HUES64 (cell line): ENCODE data around the gene GDF10.

ENCODE experiments used
- H3K27ac ChIP-seq: 2 replicates; pipeline ENCODE4 v1.7.0; 2013; ENCODE audit warnings: low read depth, low read length, inconsistent platforms
- H3K27me3 ChIP-seq: 2 replicates; pipeline ENCODE4 v1.6.1; 2013; ENCODE audit warnings: mild to moderate bottlenecking, low read length; ENCODE audit not compliant: insufficient read depth
- H3K36me3 ChIP-seq: 2 replicates; pipeline ENCODE4 v1.6.1; 2013; ENCODE audit warnings: mild to moderate bottlenecking, low read length; ENCODE audit not compliant: insufficient read depth
- H3K4me1 ChIP-seq: 2 replicates; pipeline ENCODE4 v1.6.1; 2013; ENCODE audit warnings: mild to moderate bottlenecking, low read length, moderate library complexity; ENCODE audit not compliant: insufficient read depth
- H3K4me3 ChIP-seq: 2 replicates; pipeline ENCODE4 v1.5.1; 2013; ENCODE audit warnings: mild to moderate bottlenecking, low read length, moderate library complexity
- H3K9ac ChIP-seq: 2 replicates; pipeline ENCODE4 v1.6.1; 2013; ENCODE audit warnings: mild to moderate bottlenecking, low read depth, low read length
- H3K9me3 ChIP-seq: 2 replicates; pipeline ENCODE4 v1.6.1; 2013; ENCODE audit warnings: low read depth, low read length; ENCODE audit not compliant: insufficient read depth
- WGBS: fragments of 150-250, 120-280 bp; methylation state at CpG from one replicate; pipeline ENCODE4 v1.1.7; 2013; ENCODE audit warnings: missing lambda C conversion rate; 5-methylcytosine and 5-hydroxymethylcytosine counted together

Gene GDF10

DNA sequence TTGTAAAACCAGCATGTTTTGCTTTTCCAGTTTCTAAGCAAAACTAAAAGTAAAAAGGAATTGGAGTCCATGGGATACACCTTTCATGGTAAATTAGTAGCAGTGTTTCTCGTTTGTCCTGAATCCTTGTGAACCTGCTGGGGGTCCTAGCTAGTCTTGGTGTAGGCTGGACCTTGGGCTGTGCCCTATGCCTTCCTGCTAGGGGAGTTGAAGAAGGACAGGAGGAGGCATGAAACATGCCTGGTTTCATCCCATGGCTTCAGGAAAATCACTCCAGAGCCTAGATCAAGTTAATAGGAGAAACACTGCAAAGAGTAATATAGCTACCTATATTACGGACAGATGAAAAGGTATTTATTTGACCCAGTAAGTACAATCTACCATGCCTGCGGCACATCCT lies 41.1 kb upstream of the GDF10 start:
- Histone ChIP-seq H3K9ac (no peak overlapping the region), H3K4me3 (no peak overlapping the region), H3K36me3 (no peaks in the 10 kb centered on the region), H3K27me3 (no peaks in the 10 kb centered on the region), H3K27ac (no peak overlapping the region), H3K9me3 (no peaks in the 10 kb centered on the region), H3K4me1 (no peaks in the 10 kb centered on the region)
- 97% methylated on average over 3 of the region's 3 CpGs for WGBS

DNA sequence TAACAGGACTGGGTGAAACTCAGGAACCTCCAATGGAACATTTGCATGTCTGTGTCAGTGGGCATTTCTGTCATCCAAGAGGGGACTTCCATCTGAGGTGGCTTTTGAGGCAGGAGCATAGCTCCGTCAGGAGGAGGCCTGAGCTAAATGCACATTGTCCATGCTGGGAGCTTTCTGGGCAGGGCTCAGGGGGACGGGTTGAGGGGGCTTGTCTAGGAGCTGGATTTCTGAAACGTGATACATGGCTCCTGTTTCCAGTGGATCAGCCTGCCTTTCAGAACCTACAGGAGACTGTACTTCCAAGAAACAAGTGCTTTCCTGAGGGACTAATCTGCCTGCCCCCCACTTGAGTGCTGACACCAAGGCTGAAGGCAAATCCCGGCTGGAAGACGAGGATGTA lies 40.5 kb upstream of the GDF10 start:
- Histone ChIP-seq H3K9me3 (no peaks in the 10 kb centered on the region), H3K4me1 (no peaks in the 10 kb centered on the region), H3K27me3 (no peaks in the 10 kb centered on the region), H3K9ac (no peak overlapping the region), H3K4me3 (no peak overlapping the region), H3K27ac (no peak overlapping the region), H3K36me3 (no peaks in the 10 kb centered on the region)
- 83% methylated on average over 5 of the region's 5 CpGs for whole genome bisulfite sequencing

DNA sequence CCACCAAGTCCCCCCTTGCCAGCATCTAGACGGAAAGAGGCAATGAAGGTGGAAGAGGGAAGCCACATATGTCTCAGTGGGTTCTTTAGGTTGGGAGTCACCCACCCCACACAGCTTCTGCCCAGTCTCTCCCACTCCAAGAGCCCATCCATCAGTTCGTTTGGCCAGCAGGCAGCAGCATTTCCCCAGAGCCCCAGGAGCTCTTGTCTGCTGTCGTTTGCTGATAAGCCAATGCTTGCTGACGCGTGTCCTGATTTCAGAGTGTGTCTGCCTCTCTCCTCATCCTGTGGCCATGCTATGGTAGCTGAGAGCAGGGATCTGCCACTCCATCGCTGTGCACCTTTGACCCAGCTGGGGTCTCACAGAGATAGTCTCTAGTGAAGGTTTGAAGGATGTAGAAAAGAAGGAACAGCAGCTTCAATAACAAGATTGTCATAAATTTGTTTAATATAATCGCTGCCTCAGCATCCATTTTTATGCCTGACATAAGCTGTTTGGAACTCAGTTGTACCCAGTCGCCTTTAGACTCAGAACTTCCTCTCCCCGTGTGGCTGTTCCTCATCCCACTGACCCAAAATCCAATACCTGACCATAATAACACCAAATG lies 39.4 kb upstream of the GDF10 start:
- WGBS = 87% methylated on average over 9 of the region's 9 CpGs
- no peak overlapping the region for H3K27ac ChIP-seq

DNA sequence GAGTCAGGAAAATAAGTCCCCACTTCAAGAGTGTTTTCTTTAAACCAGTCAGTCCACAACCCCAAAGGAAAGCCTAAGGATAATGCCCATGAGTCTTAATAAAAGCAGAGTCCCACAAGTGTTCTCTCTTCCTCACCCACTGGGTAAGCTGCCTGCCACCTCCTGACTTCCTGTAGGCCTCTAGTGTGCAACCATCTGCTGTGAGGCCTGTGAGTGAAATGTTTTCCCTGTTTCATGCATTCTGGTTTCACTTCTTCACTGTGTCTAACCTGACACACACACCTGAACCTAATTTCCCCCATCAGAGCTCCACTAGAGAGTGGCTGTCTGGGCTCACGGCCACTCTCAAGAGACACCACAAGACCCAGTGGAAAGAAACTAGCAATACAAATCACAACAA lies 38.9 kb upstream of the GDF10 start:
- H3K36me3 ChIP-seq = no peaks in the 10 kb centered on the region
- H3K4me1 ChIP-seq = no peaks in the 10 kb centered on the region
- WGBS = 91% methylated on average over 1 of the region's 1 CpG
- no peak overlapping the region for H3K9ac ChIP-seq
- no peak overlapping the region for H3K27ac ChIP-seq
- 0 out of 2 replicates have a peak, but pooled peaks cover 4% of the 10 kb centered on the region for H3K9me3 ChIP-seq
- no peaks in the 10 kb centered on the region for H3K27me3 ChIP-seq
- no peak overlapping the region for H3K4me3 ChIP-seq

More for the DNA sequence above, 39.4 kb upstream of the GDF10 start:
- Histone ChIP-seq H3K36me3 (no peaks in the 10 kb centered on the region), H3K27me3 (no peaks in the 10 kb centered on the region), H3K4me3 (no peak overlapping the region), H3K9me3 (0 out of 2 replicates have a peak, but pooled peaks cover 4% of the 10 kb centered on the region), H3K9ac (no peak overlapping the region), H3K4me1 (no peaks in the 10 kb centered on the region)

DNA sequence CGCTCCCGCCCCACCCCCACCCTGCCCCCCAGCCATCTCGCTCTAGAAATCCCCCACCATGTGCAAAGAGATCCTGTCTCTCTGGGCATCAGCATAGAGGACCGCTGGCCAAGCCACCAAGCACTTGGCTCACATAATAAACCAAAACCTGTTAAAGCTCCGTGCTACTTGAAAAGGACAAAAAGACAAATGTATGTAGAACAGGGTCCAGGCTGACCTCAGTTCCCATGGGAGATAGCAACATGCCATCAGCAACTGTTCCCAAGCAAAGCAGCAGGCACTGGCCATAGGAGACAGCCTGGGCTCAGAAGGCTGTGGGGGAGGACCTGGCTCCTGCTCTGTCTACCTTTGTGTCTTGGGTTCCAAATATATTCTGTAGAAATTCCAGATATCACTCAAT lies 38.4 kb upstream of the GDF10 start:
- no peak overlapping the region for H3K27ac ChIP-seq
- H3K4me3 ChIP-seq = no peak overlapping the region
- H3K9me3 ChIP-seq = 0 out of 2 replicates have a peak, but pooled peaks cover 4% of the 10 kb centered on the region
- H3K4me1 ChIP-seq = no peaks in the 10 kb centered on the region
- H3K27me3 ChIP-seq = no peaks in the 10 kb centered on the region
- WGBS = 100% methylated on average over 2 of the region's 5 CpGs
- H3K9ac ChIP-seq = no peak overlapping the region
- no peaks in the 10 kb centered on the region for H3K36me3 ChIP-seq

DNA sequence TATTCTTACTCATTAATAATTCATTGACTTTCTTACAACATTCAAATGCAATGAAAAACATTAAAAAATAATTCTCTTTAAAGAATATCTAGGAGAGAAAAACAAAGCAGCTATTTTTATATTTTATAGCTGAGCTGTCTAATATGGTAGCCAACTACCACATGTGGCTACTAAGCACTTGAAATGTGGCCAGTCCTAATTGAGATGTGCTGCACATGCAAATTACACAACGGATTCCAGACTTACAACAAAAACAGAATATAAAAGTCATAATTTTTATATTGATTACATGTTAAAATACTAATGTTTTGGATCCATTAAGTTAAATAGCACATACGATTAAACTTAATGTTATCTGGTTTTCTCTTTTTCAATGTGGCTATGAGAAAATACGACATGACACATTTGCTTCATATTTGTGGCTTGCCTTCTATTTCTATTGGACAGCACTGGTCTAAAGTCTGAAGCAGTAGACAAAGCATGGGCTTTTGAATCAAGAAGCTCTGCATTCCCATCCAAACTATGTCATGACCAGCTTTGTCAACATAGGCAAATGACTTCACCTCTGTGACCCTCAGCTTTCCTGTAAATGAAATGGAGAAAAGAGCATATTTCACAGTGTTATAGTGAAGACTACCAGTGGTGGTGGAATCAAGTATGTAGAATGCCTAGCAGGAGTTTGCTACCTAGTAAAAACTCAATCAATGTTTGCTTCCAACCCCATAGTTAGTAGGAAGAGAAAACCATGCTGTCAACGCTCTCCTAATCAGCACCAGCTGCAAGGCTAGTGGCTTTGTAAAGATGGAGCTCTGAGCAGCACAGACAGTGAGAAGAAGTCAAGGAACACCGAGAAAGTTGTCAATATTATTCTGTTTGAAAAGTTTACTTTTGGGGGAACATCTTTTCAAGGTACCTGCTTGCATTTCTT lies 37.1 kb upstream of the GDF10 start:
- no peaks in the 10 kb centered on the region for H3K4me1 ChIP-seq
- no peaks in the 10 kb centered on the region for H3K27me3 ChIP-seq
- H3K36me3 ChIP-seq = no peaks in the 10 kb centered on the region
- no peak overlapping the region for H3K4me3 ChIP-seq
- H3K27ac ChIP-seq = no peak overlapping the region
- H3K9ac ChIP-seq = no peak overlapping the region
- 0 out of 2 replicates have a peak, but pooled peaks cover 4% of the 10 kb centered on the region for H3K9me3 ChIP-seq
- WGBS = 93% methylated on average over 5 of the region's 5 CpGs

DNA sequence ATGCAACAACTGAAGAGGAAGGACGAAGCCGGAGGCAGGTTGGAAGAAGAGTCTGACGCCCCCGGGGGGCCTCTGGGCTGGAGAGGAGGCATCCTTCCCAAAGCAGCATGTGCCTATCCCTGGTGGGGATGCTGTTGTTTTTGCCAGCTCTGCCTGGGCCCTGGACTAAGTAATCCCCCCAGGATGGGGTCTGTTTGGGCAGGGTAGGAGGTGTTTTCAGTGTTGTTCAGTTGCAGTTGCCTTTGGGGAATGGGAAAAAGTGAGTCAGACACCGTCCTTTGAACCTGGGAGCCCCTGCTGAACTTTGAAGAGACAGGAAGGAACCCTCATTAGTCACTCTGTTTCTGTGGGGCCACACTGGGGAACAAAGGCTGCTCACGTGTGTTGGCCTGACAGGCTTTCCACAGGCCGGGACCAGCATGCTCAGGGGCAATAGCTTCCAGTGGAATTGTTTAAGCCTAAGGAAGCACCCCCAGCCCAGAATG lies 35.2 kb upstream of the GDF10 start:
- Histone ChIP-seq H3K4me3 (no peak overlapping the region), H3K9me3 (0 out of 2 replicates have a peak, but pooled peaks cover 4% of the 10 kb centered on the region), H3K9ac (no peak overlapping the region), H3K27me3 (no peaks in the 10 kb centered on the region), H3K27ac (no peak overlapping the region), H3K4me1 (no peaks in the 10 kb centered on the region), H3K36me3 (no peaks in the 10 kb centered on the region)
- WGBS = 88% methylated on average over 7 of the region's 7 CpGs

DNA sequence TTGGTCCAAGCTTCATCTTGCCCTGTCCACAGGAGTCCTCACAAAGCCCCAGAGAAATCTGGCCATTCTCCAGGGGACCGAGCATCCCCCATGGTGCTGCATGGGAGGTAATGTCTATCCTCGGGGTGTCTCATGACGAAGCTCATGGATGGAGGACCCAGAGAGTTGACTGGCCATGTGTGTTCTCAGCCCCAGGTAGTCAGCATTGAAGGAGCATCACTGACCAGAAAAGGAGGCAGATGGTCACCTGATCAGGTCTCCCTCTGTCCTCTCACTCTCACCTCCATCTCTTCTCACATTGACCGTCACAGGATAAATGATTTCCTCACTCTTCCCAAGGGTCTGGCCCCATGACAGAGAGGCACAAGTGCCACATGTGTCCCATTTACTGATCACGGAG lies 33.4 kb upstream of the GDF10 start:
- Histone ChIP-seq H3K4me1 (no peaks in the 10 kb centered on the region), H3K4me3 (no peak overlapping the region), H3K9ac (no peak overlapping the region), H3K27ac (no peak overlapping the region), H3K36me3 (no peaks in the 10 kb centered on the region), H3K27me3 (no peaks in the 10 kb centered on the region), H3K9me3 (0 out of 2 replicates have a peak, but pooled peaks cover 4% of the 10 kb centered on the region)
- WGBS = 93% methylated on average over 5 of the region's 5 CpGs

DNA sequence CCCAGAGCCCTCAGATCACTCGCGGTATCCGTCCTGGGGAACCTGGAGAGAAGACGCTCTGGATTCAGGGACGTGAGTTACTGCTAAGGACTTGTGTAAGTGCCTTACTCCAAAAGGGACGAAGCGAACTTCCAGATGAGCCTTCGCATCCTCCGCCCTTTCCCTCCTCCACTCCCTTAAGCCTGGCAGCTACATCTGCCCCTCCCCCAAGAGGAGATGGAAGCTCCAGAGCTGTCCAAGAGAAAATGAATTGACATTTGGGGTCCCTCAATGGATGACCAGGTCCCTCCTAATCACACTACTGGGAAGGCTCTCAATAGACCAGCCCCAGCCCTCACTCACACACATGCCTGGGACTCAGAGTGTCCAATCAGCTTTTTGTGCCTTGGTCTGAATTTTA lies 31.3 kb upstream of the GDF10 start:
- Histone ChIP-seq H3K4me3 (no peak overlapping the region), H3K9me3 (peaks cover 8% of the 10 kb centered on the region; the same call in 1 of the 2 replicates), H3K27ac (no peak overlapping the region), H3K9ac (no peak overlapping the region), H3K36me3 (no peaks in the 10 kb centered on the region), H3K27me3 (no peaks in the 10 kb centered on the region), H3K4me1 (no peaks in the 10 kb centered on the region)
- 91% methylated on average over 9 of the region's 9 CpGs for WGBS

DNA sequence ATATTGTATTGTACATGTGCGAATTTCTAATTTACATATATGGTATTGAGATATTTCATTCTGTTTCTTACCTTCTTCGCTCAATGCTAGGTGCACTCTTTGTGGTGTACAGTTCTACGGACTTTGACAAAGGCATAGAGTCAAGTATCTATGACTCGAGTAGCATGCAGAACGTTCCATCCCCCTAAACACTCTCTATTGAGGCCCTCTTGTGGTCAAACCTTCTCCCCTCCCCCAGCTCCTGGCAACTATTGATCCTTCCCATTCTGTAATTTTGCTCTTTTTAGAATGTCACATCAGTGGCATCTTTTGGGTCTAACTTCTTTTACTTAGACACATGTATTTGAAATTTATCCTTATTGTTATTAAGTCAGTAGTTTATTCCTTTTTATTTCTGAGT lies 30.7 kb upstream of the GDF10 start:
- 66% methylated on average over 4 of the region's 5 CpGs for WGBS
- Histone ChIP-seq H3K4me1 (no peaks in the 10 kb centered on the region), H3K9ac (no peak overlapping the region)

DNA sequence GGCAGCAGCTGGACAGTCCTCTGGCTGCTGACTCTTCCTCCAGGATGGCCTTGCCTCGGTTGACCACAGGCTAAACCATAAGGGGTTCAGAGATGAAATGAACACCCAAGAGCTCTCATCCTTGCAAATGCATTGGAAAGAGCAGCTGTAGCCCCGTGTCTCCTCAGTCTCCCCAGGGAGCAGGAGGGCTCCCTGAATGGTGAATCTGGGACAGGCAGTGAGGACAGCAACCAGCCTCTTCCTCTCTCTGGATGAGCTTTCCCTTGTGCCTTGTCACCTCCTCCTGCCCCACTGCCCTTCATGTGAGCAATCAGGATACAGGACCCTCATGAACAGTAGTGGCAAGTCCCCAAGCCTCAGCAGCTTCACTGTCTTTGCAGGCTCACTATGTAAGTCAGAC lies 23.9 kb upstream of the GDF10 start:
- no peak overlapping the region for H3K27ac ChIP-seq

More for the DNA sequence above, 30.7 kb upstream of the GDF10 start:
- Histone ChIP-seq H3K9me3 (peaks cover 8% of the 10 kb centered on the region; the same call in 1 of the 2 replicates), H3K27ac (no peak overlapping the region), H3K27me3 (no peaks in the 10 kb centered on the region), H3K4me3 (no peak overlapping the region), H3K36me3 (no peaks in the 10 kb centered on the region)

More for the DNA sequence above, 23.9 kb upstream of the GDF10 start:
- H3K27me3 ChIP-seq = no peaks in the 10 kb centered on the region
- no peak overlapping the region for H3K9ac ChIP-seq
- H3K4me3 ChIP-seq = no peak overlapping the region
- H3K9me3 ChIP-seq = peaks cover 4% of the 10 kb centered on the region; the same call in 1 of the 2 replicates
- 95% methylated on average over 2 of the region's 2 CpGs for WGBS
- H3K36me3 ChIP-seq = no peaks in the 10 kb centered on the region
- H3K4me1 ChIP-seq = no peaks in the 10 kb centered on the region
